ENCODE results near the gene ADGRE2. TPM values are rescaled to one million over a fixed set of nuclear protein-coding genes. Genes with fewer than 3 reads are reported as not detected.

Gene ADGRE2
- polyA plus RNA-seq, 1 donor (not counting 4 experiments of a cell fraction or from before 2014, with no cell fraction given) = 4.2 TPM

DNA sequence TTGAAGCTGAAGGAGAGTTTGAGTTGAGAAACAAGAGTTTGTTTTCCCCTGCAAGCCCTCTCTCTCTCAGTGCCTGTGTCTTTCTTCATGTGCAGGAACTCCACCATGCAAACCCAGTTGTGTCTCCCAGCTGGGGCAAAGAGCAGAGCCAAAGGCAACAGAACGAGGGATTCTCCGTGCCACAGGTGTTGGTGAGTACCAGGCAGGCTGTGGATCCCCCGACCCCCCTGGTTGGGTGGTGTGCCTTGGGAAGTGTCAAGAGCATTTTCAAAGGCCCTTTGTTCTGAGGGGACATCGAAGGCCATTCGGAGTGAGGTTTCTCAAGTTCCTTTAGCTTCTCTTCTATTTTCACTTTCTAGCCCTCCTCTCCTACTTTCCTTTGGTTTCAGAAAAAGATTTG, 82.9 kb downstream of the ADGRE2 start:
- Histone ChIP-seq H3K9ac (ENCODE audit: control insufficient read depth, extremely low read depth, insufficient read depth, low read length) (no peak overlapping the region), H3K27ac (ENCODE audit: control insufficient read depth, insufficient read depth, low read length) (no peak overlapping the region), H3K4me2 (ENCODE audit: control insufficient read depth, extremely low read depth, insufficient read depth, low read depth, low read length) (no peak overlapping the region), H3K79me2 (ENCODE audit: control insufficient read depth, insufficient read depth, low read length) (no peaks in the 10 kb centered on the region), H3K4me3 (ENCODE audit: control insufficient read depth in 2 of 3, extremely low read depth in 1 of 3, insufficient read depth in 2 of 3, low read depth in 1 of 3, low read length in 3 of 3) (no peak overlapping the region), H3K9me1 (ENCODE audit: control insufficient read depth, extremely low read depth, insufficient read depth, low read length) (no peaks in the 10 kb centered on the region), H2AFZ (ENCODE audit: control insufficient read depth, low read length) (no peak overlapping the region), H3K4me1 (ENCODE audit: control insufficient read depth, extremely low read depth, insufficient read depth, low read length) (no peaks in the 10 kb centered on the region), H4K20me1 (ENCODE audit: control insufficient read depth, extremely low read depth, insufficient read depth, low read length) (no peaks in the 10 kb centered on the region), H3K36me3 (ENCODE audit: control insufficient read depth in 2 of 2, extremely low read depth in 1 of 2, insufficient read depth in 2 of 2, low read length in 2 of 2) (peaks cover 0 to 15% of the 10 kb centered on the region in 2 experiments), H3K9me3 (ENCODE audit: control insufficient read depth, low read depth, low read length) (no peaks in the 10 kb centered on the region), H3K27me3 (ENCODE audit: control insufficient read depth, extremely low read depth, insufficient read depth, low read length) (no peaks in the 10 kb centered on the region)
- dilution Hi-C loops (cut with MboI; ENCODE audit: extremely low pct_ligation_motif_present, low sequenced_read_pairs) = no loop called here
- no peak for DNase-seq (ENCODE audit: low read depth, low spot score)
- TF ChIP-seq, protein P1, sequence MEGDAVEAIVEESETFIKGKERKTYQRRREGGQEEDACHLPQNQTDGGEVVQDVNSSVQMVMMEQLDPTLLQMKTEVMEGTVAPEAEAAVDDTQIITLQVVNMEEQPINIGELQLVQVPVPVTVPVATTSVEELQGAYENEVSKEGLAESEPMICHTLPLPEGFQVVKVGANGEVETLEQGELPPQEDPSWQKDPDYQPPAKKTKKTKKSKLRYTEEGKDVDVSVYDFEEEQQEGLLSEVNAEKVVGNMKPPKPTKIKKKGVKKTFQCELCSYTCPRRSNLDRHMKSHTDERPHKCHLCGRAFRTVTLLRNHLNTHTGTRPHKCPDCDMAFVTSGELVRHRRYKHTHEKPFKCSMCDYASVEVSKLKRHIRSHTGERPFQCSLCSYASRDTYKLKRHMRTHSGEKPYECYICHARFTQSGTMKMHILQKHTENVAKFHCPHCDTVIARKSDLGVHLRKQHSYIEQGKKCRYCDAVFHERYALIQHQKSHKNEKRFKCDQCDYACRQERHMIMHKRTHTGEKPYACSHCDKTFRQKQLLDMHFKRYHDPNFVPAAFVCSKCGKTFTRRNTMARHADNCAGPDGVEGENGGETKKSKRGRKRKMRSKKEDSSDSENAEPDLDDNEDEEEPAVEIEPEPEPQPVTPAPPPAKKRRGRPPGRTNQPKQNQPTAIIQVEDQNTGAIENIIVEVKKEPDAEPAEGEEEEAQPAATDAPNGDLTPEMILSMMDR (optimal IDR thresholded peaks at IDR 0.05 in 1 of 3, IDR thresholded peaks at IDR 0.05 in 1 of 3, conservative IDR thresholded peaks at IDR 0.05 in 1 of 3; ENCODE audit: extremely low read depth in 1 of 3, insufficient read depth in 2 of 3, low read length in 3 of 3) = no peak
- no peak for TF ChIP-seq EZH2 (IDR thresholded peaks at IDR 0.05; ENCODE audit: low read length)
- no peak for FAIRE-seq

DNA sequence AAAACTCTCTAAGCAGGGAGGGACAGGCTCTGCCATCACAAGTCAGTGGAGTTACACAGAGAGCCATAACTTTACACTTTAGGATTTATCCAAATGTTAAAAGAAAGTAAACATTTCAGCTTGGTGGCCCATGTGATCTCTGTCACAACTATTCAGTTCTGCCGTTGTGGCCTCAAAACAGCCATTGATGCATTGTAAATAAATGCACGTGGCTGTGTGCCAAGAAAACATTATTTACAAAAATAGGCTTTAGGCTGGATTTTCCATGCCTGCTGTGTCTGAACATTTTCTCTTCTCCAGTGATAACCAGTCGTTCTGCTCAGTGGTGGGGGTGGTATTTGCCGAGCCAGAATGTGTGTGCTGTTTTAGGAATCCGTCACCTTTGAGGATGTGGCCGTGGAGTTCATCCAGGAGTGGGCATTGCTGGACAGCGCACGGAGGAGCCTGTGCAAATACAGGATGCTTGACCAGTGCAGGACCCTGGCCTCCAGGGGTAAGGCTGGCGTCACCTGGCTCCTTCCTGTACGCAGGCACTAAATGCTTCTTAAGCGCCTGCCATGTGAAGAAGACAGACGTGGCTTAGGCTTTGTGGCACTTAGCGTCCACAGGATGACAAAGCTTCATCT, 83.6 kb downstream of the ADGRE2 start:
- dilution Hi-C loops (cut with MboI; ENCODE audit: extremely low pct_ligation_motif_present, low sequenced_read_pairs) = no loop called here
- peaks cover 0 to 13% of the 10 kb centered on the region in 2 experiments for H3K36me3 ChIP-seq (ENCODE audit: control insufficient read depth in 2 of 2, extremely low read depth in 1 of 2, insufficient read depth in 2 of 2, low read length in 2 of 2)

More for the DNA sequence above, 83.6 kb downstream of the ADGRE2 start:
- H3K27ac ChIP-seq (ENCODE audit: control insufficient read depth, insufficient read depth, low read length) = no peak overlapping the region
- no peaks in the 10 kb centered on the region for H3K4me1 ChIP-seq (ENCODE audit: control insufficient read depth, extremely low read depth, insufficient read depth, low read length)
- H3K27me3 ChIP-seq (ENCODE audit: control insufficient read depth, extremely low read depth, insufficient read depth, low read length) = no peaks in the 10 kb centered on the region
- no peaks in the 10 kb centered on the region for H3K9me3 ChIP-seq (ENCODE audit: control insufficient read depth, low read depth, low read length)
- H3K9ac ChIP-seq (ENCODE audit: control insufficient read depth, extremely low read depth, insufficient read depth, low read length) = no peak overlapping the region
- TF ChIP-seq EZH2 (IDR thresholded peaks at IDR 0.05; ENCODE audit: low read length) = no peak
- TF ChIP-seq, protein P1 (optimal IDR thresholded peaks at IDR 0.05 in 1 of 3, IDR thresholded peaks at IDR 0.05 in 1 of 3, conservative IDR thresholded peaks at IDR 0.05 in 1 of 3; ENCODE audit: extremely low read depth in 1 of 3, insufficient read depth in 2 of 3, low read length in 3 of 3) = no peak
- FAIRE-seq (no peak), DNase-seq (ENCODE audit: low read depth, low spot score) (no peak)
- no peak overlapping the region for H3K4me2 ChIP-seq (ENCODE audit: control insufficient read depth, extremely low read depth, insufficient read depth, low read depth, low read length)
- no peaks in the 10 kb centered on the region for H4K20me1 ChIP-seq (ENCODE audit: control insufficient read depth, extremely low read depth, insufficient read depth, low read length)
- no peak overlapping the region for H3K4me3 ChIP-seq (ENCODE audit: control insufficient read depth in 2 of 3, extremely low read depth in 1 of 3, insufficient read depth in 2 of 3, low read depth in 1 of 3, low read length in 3 of 3)
- H2AFZ ChIP-seq (ENCODE audit: control insufficient read depth, low read length) = no peak overlapping the region
- no peaks in the 10 kb centered on the region for H3K9me1 ChIP-seq (ENCODE audit: control insufficient read depth, extremely low read depth, insufficient read depth, low read length)
- H3K79me2 ChIP-seq (ENCODE audit: control insufficient read depth, insufficient read depth, low read length) = no peaks in the 10 kb centered on the region
